ENCODE data around the gene PRR18. TPM values are rescaled to one million over a fixed set of nuclear protein-coding genes. Genes with fewer than 3 reads are reported as not detected.
A peak's percentile ranks its signal among the peaks of the same experiment; 100 is the strongest.

Gene PRR18
- total RNA-seq, 4 donors from 2014 or later, result not detected

DNA sequence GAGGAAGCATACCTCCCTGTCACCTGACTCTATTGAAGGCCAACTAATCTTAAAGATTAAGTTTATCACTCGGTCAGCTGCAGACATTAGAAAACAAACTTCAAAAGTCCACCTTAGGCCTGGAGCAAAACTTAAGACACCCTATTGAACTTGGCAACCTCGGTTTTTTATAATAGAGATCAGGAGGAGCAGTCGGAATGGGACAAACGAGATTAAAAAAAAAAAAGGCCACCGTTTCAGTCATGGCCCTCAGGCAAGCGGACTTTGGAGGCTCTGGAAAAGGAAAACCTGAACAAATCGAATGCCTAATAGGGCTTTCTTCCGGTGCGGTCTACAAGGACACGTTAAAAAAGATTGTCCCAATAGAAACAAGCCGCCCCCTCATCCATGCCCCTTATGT is 7.2 kb upstream of the PRR18 start:
- TF ChIP-seq, protein P1, sequence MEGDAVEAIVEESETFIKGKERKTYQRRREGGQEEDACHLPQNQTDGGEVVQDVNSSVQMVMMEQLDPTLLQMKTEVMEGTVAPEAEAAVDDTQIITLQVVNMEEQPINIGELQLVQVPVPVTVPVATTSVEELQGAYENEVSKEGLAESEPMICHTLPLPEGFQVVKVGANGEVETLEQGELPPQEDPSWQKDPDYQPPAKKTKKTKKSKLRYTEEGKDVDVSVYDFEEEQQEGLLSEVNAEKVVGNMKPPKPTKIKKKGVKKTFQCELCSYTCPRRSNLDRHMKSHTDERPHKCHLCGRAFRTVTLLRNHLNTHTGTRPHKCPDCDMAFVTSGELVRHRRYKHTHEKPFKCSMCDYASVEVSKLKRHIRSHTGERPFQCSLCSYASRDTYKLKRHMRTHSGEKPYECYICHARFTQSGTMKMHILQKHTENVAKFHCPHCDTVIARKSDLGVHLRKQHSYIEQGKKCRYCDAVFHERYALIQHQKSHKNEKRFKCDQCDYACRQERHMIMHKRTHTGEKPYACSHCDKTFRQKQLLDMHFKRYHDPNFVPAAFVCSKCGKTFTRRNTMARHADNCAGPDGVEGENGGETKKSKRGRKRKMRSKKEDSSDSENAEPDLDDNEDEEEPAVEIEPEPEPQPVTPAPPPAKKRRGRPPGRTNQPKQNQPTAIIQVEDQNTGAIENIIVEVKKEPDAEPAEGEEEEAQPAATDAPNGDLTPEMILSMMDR (IDR thresholded peaks at IDR 0.05), result no peak
- TF ChIP-seq POLR2A (IDR thresholded peaks at IDR 0.05), result no peak
- DNase-seq, result no peak
- Histone ChIP-seq H3K27me3 (no peaks in the 10 kb centered on the region), H3K4me1 (no peaks in the 10 kb centered on the region), H3K9me3 (no peaks in the 10 kb centered on the region), H3K27ac (no peak overlapping the region), H3K36me3 (no peaks in the 10 kb centered on the region), H3K4me3 (no peak overlapping the region)
- intact Hi-C loops (cut with DNase I; ENCODE audit: low total_unique reads), result no loop called here

DNA sequence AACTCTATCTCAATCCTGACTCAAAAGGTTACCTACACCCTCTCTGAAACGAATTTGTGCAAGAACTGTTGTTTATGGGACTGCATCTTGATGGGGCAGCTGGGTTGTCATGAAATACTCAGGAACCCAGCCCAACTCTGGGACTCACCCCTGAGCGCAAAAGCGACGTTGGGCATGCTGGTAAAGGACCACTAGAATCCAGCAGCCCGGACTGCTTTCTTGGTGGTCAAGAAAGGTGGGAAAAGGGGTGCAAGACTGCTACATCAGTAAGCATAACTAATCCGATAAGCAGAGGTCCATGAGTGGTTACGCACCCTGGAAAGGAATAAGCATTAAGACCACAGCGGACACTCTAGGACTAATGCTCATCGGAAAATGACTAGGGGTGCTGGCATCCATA is 6.3 kb upstream of the PRR18 start:
- Histone ChIP-seq H3K4me3 (no peak overlapping the region), H3K36me3 (no peaks in the 10 kb centered on the region), H3K27me3 (no peaks in the 10 kb centered on the region), H3K4me1 (no peaks in the 10 kb centered on the region), H3K27ac (no peak overlapping the region), H3K9me3 (no peaks in the 10 kb centered on the region)
- intact Hi-C loops (cut with DNase I; ENCODE audit: low total_unique reads), result no loop called here
- no peak for TF ChIP-seq POLR2A (IDR thresholded peaks at IDR 0.05)
- TF ChIP-seq, protein P1 (IDR thresholded peaks at IDR 0.05), result no peak
- DNase-seq, result no peak

DNA sequence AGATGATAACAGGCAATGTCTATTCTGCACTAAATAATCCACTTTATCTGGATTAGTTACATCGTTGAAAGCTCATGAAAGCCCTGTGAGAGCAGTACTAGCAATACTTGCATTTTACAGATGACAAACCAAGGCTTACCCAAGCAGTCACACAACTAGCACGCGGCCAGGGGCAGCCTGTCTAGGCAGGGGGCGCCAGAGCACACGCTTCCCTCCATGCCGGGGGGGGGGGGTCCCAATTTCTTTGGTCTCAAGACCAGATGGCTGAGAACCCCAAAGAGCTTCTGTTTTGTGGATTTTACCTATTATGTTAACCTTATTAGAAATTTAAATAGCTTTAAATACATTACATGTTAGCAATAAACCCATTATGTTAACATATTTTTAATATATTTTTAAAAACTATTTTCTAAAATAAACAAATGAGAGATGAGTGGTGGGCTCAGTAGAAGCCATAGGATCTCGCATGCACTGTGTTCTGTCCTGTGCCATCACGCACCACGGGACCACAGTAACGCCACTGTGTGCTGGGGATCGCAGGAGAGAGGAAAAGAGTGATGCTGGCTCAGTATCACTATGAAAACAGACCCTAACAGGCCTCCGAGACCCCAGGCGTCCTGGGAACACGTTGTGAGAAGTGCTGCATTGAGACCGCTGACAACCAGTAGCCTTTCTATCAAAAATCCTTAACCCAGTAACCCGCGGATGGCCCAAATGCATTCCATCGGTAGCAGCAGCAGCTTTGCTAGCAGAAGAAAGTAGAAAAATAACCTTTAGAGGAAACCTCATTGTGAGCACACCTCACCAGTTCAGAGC is 5.3 kb upstream of the PRR18 start:
- no peaks in the 10 kb centered on the region for H3K27me3 ChIP-seq
- no peak overlapping the region for H3K4me3 ChIP-seq
- H3K36me3 ChIP-seq, result no peaks in the 10 kb centered on the region
- H3K9me3 ChIP-seq, result no peaks in the 10 kb centered on the region
- H3K4me1 ChIP-seq, result no peaks in the 10 kb centered on the region
- intact Hi-C loops (cut with DNase I; ENCODE audit: low total_unique reads), result no loop called here
- no peak overlapping the region for H3K27ac ChIP-seq
- DNase-seq, result no peak
- TF ChIP-seq POLR2A (IDR thresholded peaks at IDR 0.05), result no peak
- TF ChIP-seq, protein P1 (IDR thresholded peaks at IDR 0.05), result peak; percentile 22 to 36 (median 34)

DNA sequence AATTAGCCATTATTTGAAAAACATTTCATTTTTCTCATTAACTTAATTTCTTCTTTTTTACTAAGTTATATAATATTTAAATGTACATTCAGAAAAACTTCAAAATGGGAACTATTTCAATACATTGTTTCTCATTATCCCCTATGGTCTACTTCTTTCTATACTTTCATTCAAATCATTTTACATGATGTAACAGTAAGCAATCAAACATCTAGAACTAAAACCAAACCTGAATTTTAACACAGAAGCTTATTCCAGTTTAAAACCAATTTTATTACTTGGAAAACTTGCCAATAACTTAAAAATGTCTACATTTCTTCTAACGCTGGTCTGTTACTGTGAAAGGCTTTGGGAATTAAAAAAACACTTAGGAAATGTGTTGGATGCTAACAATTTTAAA is 4.6 kb upstream of the PRR18 start:
- DNase-seq, result no peak
- Histone ChIP-seq H3K9me3 (no peaks in the 10 kb centered on the region), H3K4me1 (peaks cover 0 to 4% of the 10 kb centered on the region in 2 donors), H3K4me3 (no peak overlapping the region), H3K36me3 (no peaks in the 10 kb centered on the region), H3K27me3 (no peaks in the 10 kb centered on the region), H3K27ac (no peak overlapping the region)
- no peak for TF ChIP-seq POLR2A (IDR thresholded peaks at IDR 0.05)
- TF ChIP-seq, protein P1 (IDR thresholded peaks at IDR 0.05), result no peak
- intact Hi-C loops (cut with DNase I; ENCODE audit: low total_unique reads), result no loop called here

DNA sequence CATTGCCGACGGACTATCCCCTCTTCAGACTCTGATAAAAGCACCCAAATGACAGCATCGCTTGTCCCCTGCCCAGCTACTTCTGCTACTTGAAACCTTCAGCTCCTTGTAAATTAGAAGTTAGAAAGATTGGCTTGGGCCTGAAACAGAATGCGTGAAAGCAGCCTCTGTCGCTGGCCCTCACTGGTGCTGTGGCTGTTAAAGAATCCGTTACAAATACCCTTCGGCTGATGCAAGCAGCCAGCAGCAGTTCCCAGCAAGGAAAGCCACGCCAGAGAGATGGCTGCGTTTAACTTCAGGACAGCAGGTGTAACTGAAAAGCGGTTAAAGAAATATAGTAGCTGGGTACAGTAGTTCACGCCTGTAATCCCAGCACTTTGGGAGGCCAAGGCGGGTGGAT is 2.4 kb upstream of the PRR18 start:
- Histone ChIP-seq H3K27ac (no peak overlapping the region), H3K27me3 (peaks cover 6 to 7% of the 10 kb centered on the region in 2 donors), H3K4me3 (no peak overlapping the region), H3K9me3 (no peaks in the 10 kb centered on the region), H3K36me3 (no peaks in the 10 kb centered on the region), H3K4me1 (peaks cover 0 to 14% of the 10 kb centered on the region in 2 donors)
- no peak for TF ChIP-seq POLR2A (IDR thresholded peaks at IDR 0.05)
- TF ChIP-seq, protein P1 (IDR thresholded peaks at IDR 0.05), result no peak
- intact Hi-C loops (cut with DNase I; ENCODE audit: low total_unique reads), result no loop called here
- DNase-seq, result no peak
